ENCODE data around the gene CAMTA1.

CAMTA1 gene

GRCh38 chr1:6852136-6852890, 67.1 kb downstream of the CAMTA1 start:
- no peak for DNase-seq

- DNase-seq, result no peak
Measured at GRCh38 chr1:6854166-6854565, 68.9 kb downstream of the CAMTA1 start.

- DNase-seq, result no peak
Measured at GRCh38 chr1:6857831-6858230, 72.6 kb downstream of the CAMTA1 start.

GRCh38 chr1:6858596-6858995, 73.3 kb downstream of the CAMTA1 start:
- no peak for DNase-seq

GRCh38 chr1:6859415-6860343, 74.4 kb downstream of the CAMTA1 start:
- no peak for DNase-seq

- no peak for DNase-seq
Measured at GRCh38 chr1:6860401-6860800, 75.1 kb downstream of the CAMTA1 start.

- no peak for DNase-seq
Measured at GRCh38 chr1:6861075-6861724, 75.9 kb downstream of the CAMTA1 start.

GRCh38 chr1:6862906-6863305, 77.7 kb downstream of the CAMTA1 start:
- DNase-seq, result no peak

GRCh38 chr1:6864166-6864565, 78.9 kb downstream of the CAMTA1 start:
- DNase-seq, result no peak

GRCh38 chr1:6866825-6867224, 81.6 kb downstream of the CAMTA1 start:
- DNase-seq, result no peak

- DNase-seq, result no peak
Measured at GRCh38 chr1:6867321-6867720, 82.1 kb downstream of the CAMTA1 start.

- DNase-seq, result no peak
Measured at GRCh38 chr1:6867729-6868659, 82.7 kb downstream of the CAMTA1 start.

- DNase-seq, result no peak
Measured at GRCh38 chr1:6868660-6869380, 83.6 kb downstream of the CAMTA1 start.

- no peak for DNase-seq
Measured at GRCh38 chr1:6869545-6869944, 84.3 kb downstream of the CAMTA1 start.

- DNase-seq, result no peak
Measured at GRCh38 chr1:6870086-6870485, 84.8 kb downstream of the CAMTA1 start.

GRCh38 chr1:6870571-6870970, 85.3 kb downstream of the CAMTA1 start:
- DNase-seq, result no peak

- no peak for DNase-seq
Measured at GRCh38 chr1:6871300-6871972, 86.2 kb downstream of the CAMTA1 start.

GRCh38 chr1:6872573-6873261, 87.5 kb downstream of the CAMTA1 start:
- no peak for DNase-seq

- DNase-seq, result no peak
Measured at GRCh38 chr1:6873298-6874015, 88.2 kb downstream of the CAMTA1 start.

GRCh38 chr1:6874298-6874697, 89.0 kb downstream of the CAMTA1 start:
- DNase-seq, result no peak

All from NCI-H526 treated with DMSO at 0.1 percent for 48 hours (cell line).